Suprapubic skin (tissue), 4 donors: Measurements from ENCODE around the gene HUS1.

Experiments
- CTCF ChIP-seq, 2 donors: fragments of 200-600 bp in 1 of 2; fragments of 450-650 bp in 1 of 2; sonication (generic) in 1 of 2; IDR thresholded peaks; one replicate each; pipeline ENCODE4 v1.5.1; 2016 to 2019; ENCODE audit warnings: antibody characterized with exemption in 2 of 2, mild to moderate bottlenecking in 1 of 2, moderate library complexity in 1 of 2
- POLR2A ChIP-seq, 2 donors: fragments of 450-650 bp; IDR thresholded peaks; one replicate each; pipeline ENCODE4 v1.6.1; 2017; ENCODE audit warnings: antibody characterized with exemption in 2 of 2, mild to moderate bottlenecking in 2 of 2, moderate library complexity in 2 of 2
- POLR2AphosphoS5 ChIP-seq, 3 donors: sonication (generic); formaldehyde crosslinking; IDR thresholded peaks; one replicate each; pipeline ENCODE4 v1.6.1; 2017; ENCODE audit warnings: antibody characterized with exemption in 3 of 3

GRCh38 chr7:47932466-47933037, 46.9 kb downstream of the HUS1 start:
- TF ChIP-seq CTCF (IDR thresholded peaks at IDR 0.05) (no peak), POLR2AphosphoS5 (IDR thresholded peaks at IDR 0.05) (no peak), POLR2A (IDR thresholded peaks at IDR 0.05) (no peak)
